OCI-LY1 (cell line): ENCODE data around the gene TRMT61A.

Source experiments
- EZH2 ChIP-seq: fragments of 200-600 bp; sonication (generic), shearing (Covaris generic); IDR thresholded peaks from 2 replicates; pipeline ENCODE4 v1.8.0; 2017; ENCODE audit warnings: borderline replicate concordance, mixed run types, mild to moderate bottlenecking, antibody characterized with exemption, low read length, moderate library complexity, mixed read lengths
- TF ChIP-seq, protein P1 (sequence below): fragments of 200-600 bp; sonication (generic), shearing (Covaris generic); IDR thresholded peaks from 2 replicates; pipeline ENCODE4 v1.5.1; 2017; ENCODE audit warnings: mild to moderate bottlenecking, antibody characterized with exemption, low read length, moderate library complexity, mixed read lengths

DNA sequence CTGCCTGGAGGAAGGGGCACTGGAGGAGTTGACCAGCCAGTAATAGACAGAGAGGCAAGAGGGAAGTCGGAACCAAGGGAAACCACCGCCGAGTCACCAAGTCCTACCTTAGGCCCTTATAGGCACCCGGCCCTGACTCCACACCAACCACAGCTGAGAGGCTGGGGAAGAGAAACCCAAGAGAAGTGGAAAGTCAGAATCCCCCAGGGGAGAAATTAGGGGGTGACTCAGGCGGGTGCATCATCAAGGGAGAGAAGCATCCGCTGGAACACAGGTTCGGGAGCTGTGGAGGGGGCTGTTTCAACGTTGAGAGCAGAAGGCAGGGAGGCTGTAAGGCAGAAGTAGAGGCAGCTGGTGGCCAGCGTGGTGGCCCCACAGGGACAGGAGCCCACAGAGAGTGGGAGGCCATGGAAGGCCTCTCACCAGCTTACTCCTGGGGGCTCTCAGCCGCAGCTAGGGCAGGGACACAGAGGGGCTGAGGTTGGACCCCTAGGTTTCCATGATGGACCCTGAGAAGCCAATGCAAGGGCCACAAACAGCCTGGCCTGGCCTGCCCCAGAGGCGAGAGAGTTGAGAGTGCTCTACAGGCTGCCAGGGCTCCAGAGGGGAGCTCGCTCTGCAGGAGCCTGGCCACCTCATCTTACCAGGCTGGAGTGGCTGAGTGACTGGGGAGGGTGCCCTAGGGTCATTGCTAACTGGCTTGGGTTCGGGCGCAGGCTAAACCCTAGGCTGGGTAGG is 1.4 kb upstream of the TRMT61A start:
- TF ChIP-seq, protein P1, sequence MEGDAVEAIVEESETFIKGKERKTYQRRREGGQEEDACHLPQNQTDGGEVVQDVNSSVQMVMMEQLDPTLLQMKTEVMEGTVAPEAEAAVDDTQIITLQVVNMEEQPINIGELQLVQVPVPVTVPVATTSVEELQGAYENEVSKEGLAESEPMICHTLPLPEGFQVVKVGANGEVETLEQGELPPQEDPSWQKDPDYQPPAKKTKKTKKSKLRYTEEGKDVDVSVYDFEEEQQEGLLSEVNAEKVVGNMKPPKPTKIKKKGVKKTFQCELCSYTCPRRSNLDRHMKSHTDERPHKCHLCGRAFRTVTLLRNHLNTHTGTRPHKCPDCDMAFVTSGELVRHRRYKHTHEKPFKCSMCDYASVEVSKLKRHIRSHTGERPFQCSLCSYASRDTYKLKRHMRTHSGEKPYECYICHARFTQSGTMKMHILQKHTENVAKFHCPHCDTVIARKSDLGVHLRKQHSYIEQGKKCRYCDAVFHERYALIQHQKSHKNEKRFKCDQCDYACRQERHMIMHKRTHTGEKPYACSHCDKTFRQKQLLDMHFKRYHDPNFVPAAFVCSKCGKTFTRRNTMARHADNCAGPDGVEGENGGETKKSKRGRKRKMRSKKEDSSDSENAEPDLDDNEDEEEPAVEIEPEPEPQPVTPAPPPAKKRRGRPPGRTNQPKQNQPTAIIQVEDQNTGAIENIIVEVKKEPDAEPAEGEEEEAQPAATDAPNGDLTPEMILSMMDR: no peak
- TF ChIP-seq EZH2: no peak
